Mucosa of descending colon (tissue), 3 donors: ENCODE data around the gene CPEB4. TPM values are rescaled to one million over a fixed set of nuclear protein-coding genes. Genes with fewer than 3 reads are reported as not detected.

Source experiments
- ATAC-seq: fragments of 200-7000 bp; cut with Tn5 transposase; one replicate; pipeline ENCODE4 v1.9.1; 2020; ENCODE audit warnings: mild to moderate bottlenecking, moderate library complexity
- DNase-seq, 3 donors: peaks; one replicate each; pipeline ENCODE4 v3.0.0-alpha.2; 2020
- H3K36me3 ChIP-seq: fragments of 200-600 bp; one replicate; pipeline ENCODE4 v1.8.0; 2021; ENCODE audit warnings: low read depth, mild to moderate bottlenecking
- H3K4me1 ChIP-seq: fragments of 200-600 bp; one replicate; pipeline ENCODE4 v1.8.0; 2021; ENCODE audit warnings: low read depth, mild to moderate bottlenecking
- H3K4me3 ChIP-seq: fragments of 200-600 bp; one replicate; pipeline ENCODE4 v1.8.0; 2021; ENCODE audit warnings: mild to moderate bottlenecking
- H3K9me3 ChIP-seq: fragments of 200-600 bp; one replicate; pipeline ENCODE4 v1.8.0; 2021; ENCODE audit warnings: mild to moderate bottlenecking
- CTCF ChIP-seq: fragments of 200-600 bp; IDR thresholded peaks from one replicate; pipeline ENCODE4 v1.8.0; 2022; ENCODE audit warnings: antibody characterized with exemption, mild to moderate bottlenecking
- intact Hi-C, 2 donors: fragments of 100-400 bp; cut with DNase I in 1 of 2; cut with micrococcal nuclease in 1 of 2; formaldehyde crosslinking; loops; one replicate each; pipeline versions ENCODE4 v1.11.0 to v1.11.1; 2022; cut with DNase I, micrococcal nuclease
- total RNA-seq, 3 donors: library from RNA; stranded (reverse); fragmentation: NEBNext Ultra II Directional in 2 of 3; extraction: Animal tissue kit (Norgen Biotek cat#: 25700) in 2 of 3; gene quantifications; one replicate each; pipeline versions ENCODE4 v1.2.1 to v1.2.4, GENCODE V29; 2021 to 2023
- donor health status: DM: no; HTN: no; CAD: no; lungs with moderate emphysema.
- donor health status: DM: no; HTN: no; CAD: no.
- donor health status: DM: no; HTN: yes; CAD: no.

Gene CPEB4
- total RNA-seq, 3 donors from 2014 or later, result 31.8 to 51.3 (median 32.1) TPM

- no peak overlapping the region for H3K4me3 ChIP-seq
- ATAC-seq (peak; percentile 25), DNase-seq (no peak)
- no peaks in the 10 kb centered on the region for H3K36me3 ChIP-seq
- no peak for TF ChIP-seq CTCF
- intact Hi-C loops, result no loop called here
- H3K4me1 ChIP-seq, result peaks cover 6% of the 10 kb centered on the region
- H3K9me3 ChIP-seq, result no peaks in the 10 kb centered on the region
These were observed 38.2 kb downstream of the CPEB4 start for GRCh38 chr5:173926359-173926758.

- DNase-seq (no peak), ATAC-seq (no peak)
- intact Hi-C loops, result no loop called here
- no peaks in the 10 kb centered on the region for H3K36me3 ChIP-seq
- peaks cover 4% of the 10 kb centered on the region for H3K4me1 ChIP-seq
- TF ChIP-seq CTCF, result no peak
- no peaks in the 10 kb centered on the region for H3K9me3 ChIP-seq
- H3K4me3 ChIP-seq, result no peak overlapping the region
These were observed 40.9 kb downstream of the CPEB4 start for GRCh38 chr5:173928871-173929574.

GRCh38 chr5:173932695-173933139, 44.6 kb downstream of the CPEB4 start:
- Histone ChIP-seq H3K36me3 (no peaks in the 10 kb centered on the region), H3K4me3 (no peak overlapping the region), H3K9me3 (no peaks in the 10 kb centered on the region), H3K4me1 (peaks cover 4% of the 10 kb centered on the region)
- no peak for TF ChIP-seq CTCF
- intact Hi-C loops, result no loop called here
- ATAC-seq, result no peak
- DNase-seq, result no peak

GRCh38 chr5:173933901-173934300, 45.8 kb downstream of the CPEB4 start:
- TF ChIP-seq CTCF, result no peak

GRCh38 chr5:173935396-173935795, 47.2 kb downstream of the CPEB4 start:
- no peaks in the 10 kb centered on the region for H3K9me3 ChIP-seq
- no peak overlapping the region for H3K4me3 ChIP-seq
- peaks cover 4% of the 10 kb centered on the region for H3K4me1 ChIP-seq
- intact Hi-C loops, result no loop called here
- TF ChIP-seq CTCF, result no peak
- DNase-seq (no peak), ATAC-seq (no peak)
- H3K36me3 ChIP-seq, result no peaks in the 10 kb centered on the region

More at GRCh38 chr5:173933901-173934300, 45.8 kb downstream of the CPEB4 start:
- Histone ChIP-seq H3K4me1 (peaks cover 4% of the 10 kb centered on the region), H3K9me3 (no peaks in the 10 kb centered on the region), H3K36me3 (no peaks in the 10 kb centered on the region), H3K4me3 (no peak overlapping the region)
- intact Hi-C loops, result no loop called here
- ATAC-seq (no peak), DNase-seq (no peak)
